PFSK-1 (cell line): ENCODE data around the gene ADAP1.

Experiments
- FOXP2 ChIP-seq: optimal IDR thresholded peaks from 2 replicates; pipeline ENCODE3; 2011; ENCODE audit warnings: borderline replicate concordance, control low read depth, inconsistent platforms; ENCODE audit not compliant: insufficient read depth; ENCODE audit errors: extremely low read length, extremely low read depth
- POLR2AphosphoS5 ChIP-seq: IDR thresholded peaks from 2 replicates; pipeline ENCODE4 v1.6.1; 2012; ENCODE audit warnings: low read depth, mild to moderate bottlenecking, control low read depth, low read length, moderate library complexity
- SIN3A ChIP-seq: IDR thresholded peaks from 2 replicates; pipeline ENCODE4 v1.6.1; 2012; ENCODE audit warnings: mild to moderate bottlenecking, low read length, moderate library complexity, borderline replicate concordance; ENCODE audit not compliant: insufficient read depth
- TAF1 ChIP-seq: IDR thresholded peaks from 2 replicates; pipeline ENCODE4 v1.6.1; 2012; ENCODE audit warnings: low read length, control low read depth, borderline replicate concordance; ENCODE audit not compliant: insufficient read depth
- TF ChIP-seq, protein P1 (sequence below), 2 experiments: IDR thresholded peaks; 2 replicates each; pipeline versions ENCODE4 v1.6.1 to v1.8.0; 2011 to 2012; ENCODE audit warnings: low read depth in 2 of 2, low read length in 2 of 2, control low read depth in 1 of 2, inconsistent platforms in 1 of 2, mild to moderate bottlenecking in 1 of 2, moderate library complexity in 1 of 2; ENCODE audit not compliant: insufficient read depth in 1 of 2

Gene ADAP1

GRCh38 chr7:897771-898376, 56.6 kb downstream of the ADAP1 start:
- no peak for TF ChIP-seq TAF1
- TF ChIP-seq, protein P1, sequence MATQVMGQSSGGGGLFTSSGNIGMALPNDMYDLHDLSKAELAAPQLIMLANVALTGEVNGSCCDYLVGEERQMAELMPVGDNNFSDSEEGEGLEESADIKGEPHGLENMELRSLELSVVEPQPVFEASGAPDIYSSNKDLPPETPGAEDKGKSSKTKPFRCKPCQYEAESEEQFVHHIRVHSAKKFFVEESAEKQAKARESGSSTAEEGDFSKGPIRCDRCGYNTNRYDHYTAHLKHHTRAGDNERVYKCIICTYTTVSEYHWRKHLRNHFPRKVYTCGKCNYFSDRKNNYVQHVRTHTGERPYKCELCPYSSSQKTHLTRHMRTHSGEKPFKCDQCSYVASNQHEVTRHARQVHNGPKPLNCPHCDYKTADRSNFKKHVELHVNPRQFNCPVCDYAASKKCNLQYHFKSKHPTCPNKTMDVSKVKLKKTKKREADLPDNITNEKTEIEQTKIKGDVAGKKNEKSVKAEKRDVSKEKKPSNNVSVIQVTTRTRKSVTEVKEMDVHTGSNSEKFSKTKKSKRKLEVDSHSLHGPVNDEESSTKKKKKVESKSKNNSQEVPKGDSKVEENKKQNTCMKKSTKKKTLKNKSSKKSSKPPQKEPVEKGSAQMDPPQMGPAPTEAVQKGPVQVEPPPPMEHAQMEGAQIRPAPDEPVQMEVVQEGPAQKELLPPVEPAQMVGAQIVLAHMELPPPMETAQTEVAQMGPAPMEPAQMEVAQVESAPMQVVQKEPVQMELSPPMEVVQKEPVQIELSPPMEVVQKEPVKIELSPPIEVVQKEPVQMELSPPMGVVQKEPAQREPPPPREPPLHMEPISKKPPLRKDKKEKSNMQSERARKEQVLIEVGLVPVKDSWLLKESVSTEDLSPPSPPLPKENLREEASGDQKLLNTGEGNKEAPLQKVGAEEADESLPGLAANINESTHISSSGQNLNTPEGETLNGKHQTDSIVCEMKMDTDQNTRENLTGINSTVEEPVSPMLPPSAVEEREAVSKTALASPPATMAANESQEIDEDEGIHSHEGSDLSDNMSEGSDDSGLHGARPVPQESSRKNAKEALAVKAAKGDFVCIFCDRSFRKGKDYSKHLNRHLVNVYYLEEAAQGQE (IDR thresholded peaks at IDR 0.05; ENCODE audit: insufficient read depth in 1 of 2, low read depth in 2 of 2, low read length in 2 of 2): 0 out of 4 replicates have a peak, but pooled peaks of 1 of the 2 experiments have one; percentile 26

DNA sequence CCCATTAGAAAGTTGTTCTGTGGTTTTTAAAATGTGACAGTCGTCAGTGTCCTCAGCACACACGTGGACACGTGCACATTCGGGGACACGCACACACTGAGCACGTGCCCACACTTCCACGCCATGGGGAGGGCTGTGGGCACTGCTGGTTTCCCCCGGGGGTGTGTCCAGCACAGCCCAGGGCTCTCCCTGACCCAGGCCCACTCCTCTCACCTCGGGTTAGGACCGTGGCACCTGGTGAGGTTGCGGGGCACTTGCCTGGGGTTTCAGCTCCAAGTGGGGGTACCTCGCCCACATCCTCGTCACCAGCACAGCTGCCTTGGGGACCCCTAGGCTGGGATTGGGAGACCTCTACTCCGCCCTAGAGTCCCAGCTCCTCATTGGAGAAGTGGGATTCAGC, 57.4 kb downstream of the ADAP1 start:
- TF ChIP-seq POLR2AphosphoS5: no peak
- TF ChIP-seq TAF1: no peak
- TF ChIP-seq, protein P1 (IDR thresholded peaks at IDR 0.05; ENCODE audit: insufficient read depth in 1 of 2, low read depth in 2 of 2, low read length in 2 of 2): no peak
- no peak for TF ChIP-seq SIN3A
- no peak for TF ChIP-seq FOXP2

- no peak for TF ChIP-seq POLR2AphosphoS5
- TF ChIP-seq TAF1: no peak
- TF ChIP-seq, protein P1 (IDR thresholded peaks at IDR 0.05; ENCODE audit: insufficient read depth in 1 of 2, low read depth in 2 of 2, low read length in 2 of 2): peak; percentile 47 to 79; a peak in 3 of 4 replicates
Observed at GRCh38 chr7:896346-897075, 58.0 kb downstream of the ADAP1 start.

GRCh38 chr7:895451-896052, 58.9 kb downstream of the ADAP1 start:
- TF ChIP-seq TAF1 (no peak), FOXP2 (no peak), SIN3A (no peak), POLR2AphosphoS5 (no peak)
- TF ChIP-seq, protein P1 (IDR thresholded peaks at IDR 0.05; ENCODE audit: insufficient read depth in 1 of 2, low read depth in 2 of 2, low read length in 2 of 2): no peak
